Measurements from ENCODE around the gene SLC5A11.

The SLC5A11 gene

DNA sequence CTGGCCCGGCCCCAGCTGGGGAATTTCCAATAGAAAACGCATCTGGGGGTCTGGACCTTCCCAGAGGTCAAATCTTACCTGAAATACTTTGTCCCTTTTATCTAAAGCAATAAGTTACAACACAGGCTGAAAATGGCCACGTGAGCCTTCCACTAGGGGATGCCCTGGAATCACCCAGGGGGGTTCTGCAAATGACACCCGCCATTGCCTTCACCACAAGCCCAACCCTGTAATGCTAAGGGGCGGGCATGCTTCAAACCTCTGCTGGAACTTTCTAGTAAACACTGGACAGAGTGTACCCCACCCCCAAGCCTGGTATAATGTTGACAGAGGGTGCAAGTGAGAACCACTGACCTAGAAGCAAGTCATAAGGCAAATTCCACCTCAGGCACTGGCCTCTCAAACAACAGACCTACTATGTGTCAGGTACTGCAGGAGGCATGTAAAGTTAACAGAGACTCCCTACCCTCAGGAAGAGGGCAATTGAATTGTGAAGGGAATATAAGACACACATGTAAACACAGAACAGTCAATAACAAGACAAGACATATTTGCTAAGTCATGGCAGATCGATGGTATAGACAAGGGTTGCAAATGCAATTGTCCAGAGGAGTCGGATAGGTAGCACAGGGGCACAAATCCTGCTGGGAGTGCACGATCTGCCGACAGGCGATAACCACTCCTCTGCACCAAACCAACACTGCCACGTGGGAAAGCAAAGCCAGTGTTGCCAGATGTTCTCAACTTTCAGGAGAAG lies 110.4 kb downstream of the SLC5A11 start:
- no peaks in the 10 kb centered on the region for H3K9me3 ChIP-seq (ENCODE audit: control insufficient read depth in 1 of 2, low read length in 2 of 2)
- peaks cover 57 to 90% of the 10 kb centered on the region in 2 donors for H3K36me3 ChIP-seq (ENCODE audit: control insufficient read depth in 1 of 2, insufficient read depth in 2 of 2, low read length in 2 of 2)
- no peaks in the 10 kb centered on the region for H3K27me3 ChIP-seq (ENCODE audit: control insufficient read depth in 1 of 2, insufficient read depth in 2 of 2, low read length in 2 of 2)
- H3K4me3 ChIP-seq (ENCODE audit: low read depth in 1 of 2, low read length in 2 of 2), result no peak overlapping the region
- no peaks in the 10 kb centered on the region for H3K4me1 ChIP-seq (ENCODE audit: control insufficient read depth in 1 of 2, insufficient read depth in 2 of 2, low read length in 2 of 2)
- H3K27ac ChIP-seq (ENCODE audit: low read depth, low read length), result no peak overlapping the region
- H3K9ac ChIP-seq (ENCODE audit: low read depth in 1 of 2, low read length in 2 of 2), result no peak overlapping the region

DNA sequence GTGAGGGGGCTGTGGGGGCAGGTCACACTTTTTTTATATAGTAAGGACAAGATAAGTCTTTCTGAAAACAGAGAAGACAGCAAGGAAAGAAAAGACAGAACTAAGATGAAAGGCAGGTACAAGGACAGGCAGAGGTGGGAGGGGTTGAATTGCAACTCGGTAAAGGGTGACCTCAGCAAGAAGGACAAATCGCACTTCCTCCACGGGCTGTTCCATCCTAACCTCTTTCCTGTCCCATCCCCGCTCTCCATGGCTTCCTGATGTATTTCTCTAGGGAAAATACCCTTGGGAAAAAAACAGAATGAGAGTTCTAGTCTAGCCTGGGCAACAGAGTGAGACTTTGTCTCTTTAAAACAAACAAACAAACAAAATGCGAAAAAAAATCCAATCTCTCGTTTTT lies 112.1 kb downstream of the SLC5A11 start:
- no peaks in the 10 kb centered on the region for H3K4me1 ChIP-seq (ENCODE audit: control insufficient read depth in 1 of 2, insufficient read depth in 2 of 2, low read length in 2 of 2)
- no peak overlapping the region for H3K9ac ChIP-seq (ENCODE audit: low read depth in 1 of 2, low read length in 2 of 2)
- no peak overlapping the region for H3K27ac ChIP-seq (ENCODE audit: low read depth, low read length)
- peaks cover 52 to 88% of the 10 kb centered on the region in 2 donors for H3K36me3 ChIP-seq (ENCODE audit: control insufficient read depth in 1 of 2, insufficient read depth in 2 of 2, low read length in 2 of 2)
- peaks cover 0 to 3% of the 10 kb centered on the region in 2 donors for H3K9me3 ChIP-seq (ENCODE audit: control insufficient read depth in 1 of 2, low read length in 2 of 2)
- no peaks in the 10 kb centered on the region for H3K27me3 ChIP-seq (ENCODE audit: control insufficient read depth in 1 of 2, insufficient read depth in 2 of 2, low read length in 2 of 2)
- no peak overlapping the region for H3K4me3 ChIP-seq (ENCODE audit: low read depth in 1 of 2, low read length in 2 of 2)

Data from duodenal mucosa (tissue), 2 donors.